Measurements from ENCODE around the gene PATL2.

DNA sequence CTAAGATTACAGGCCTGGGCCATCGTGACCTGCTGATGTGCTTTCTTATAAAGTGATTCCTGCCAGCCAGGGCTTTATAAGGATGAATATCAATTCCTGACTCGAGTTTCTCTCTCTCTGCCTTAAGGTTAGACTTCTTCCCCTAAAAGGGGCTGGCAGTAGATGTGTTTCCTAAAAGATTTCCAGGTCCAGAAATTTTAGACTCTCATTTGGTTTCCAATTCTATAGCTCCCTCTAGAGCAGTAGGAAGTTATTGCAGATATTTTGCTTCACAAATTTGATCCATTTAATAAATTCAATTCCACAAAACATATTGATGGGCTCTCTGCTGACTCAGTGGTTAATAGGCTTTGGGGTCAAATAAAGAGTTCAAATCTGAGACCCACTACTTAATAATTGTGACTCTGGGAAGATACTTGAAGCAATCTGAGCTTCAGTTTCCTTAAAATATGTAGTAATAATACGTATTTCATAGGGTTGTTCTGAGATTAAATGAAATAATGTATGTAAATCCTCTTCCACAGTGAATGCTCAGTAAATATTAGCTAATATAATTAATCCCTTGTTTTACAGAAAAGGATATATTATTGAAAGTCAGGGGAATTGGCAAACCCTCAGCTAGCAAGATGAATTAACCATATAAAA lies 27.3 kb upstream of the PATL2 start:
- no peak for TF ChIP-seq EZH2 (IDR thresholded peaks at IDR 0.05; ENCODE audit: borderline replicate concordance, insufficient read depth, low read depth, low read length, poor library complexity, severe bottlenecking)
- peak; percentile 90 for TF ChIP-seq CTCF (IDR thresholded peaks at IDR 0.05)

Data from B cell (primary cell).